K562 (cell line): ENCODE data around the gene CYRIA. TPM values are rescaled to one million over a fixed set of nuclear protein-coding genes. Genes with fewer than 3 reads are reported as not detected.
A peak's percentile ranks its signal among the peaks of the same experiment; 100 is the strongest.

Experiments
- ATAC-seq: fragments of 200-7000 bp; cut with Tn5 transposase; 3 replicates; pipeline ENCODE4 v1.9.1; 2020; ENCODE audit warnings: moderate library complexity
- BruUV-seq: library from RNA; stranded (reverse); fragments of 400-500 nt; replicated peaks from 2 replicates; lab custom pipeline; 2021; lab: Mats Ljungman, UMichigan
- CTCF ChIA-PET: fragments of 300-600 bp; formaldehyde crosslinking; extraction: SDS; loops from one replicate; lab custom pipeline; 2021; ENCODE audit warnings: low intra/inter-chr PET ratio; lab: Yijun Ruan, JAX
- POLR2A ChIA-PET: fragments of 300-600, 350-650 bp; sonication (Branson Sonifier 250); formaldehyde crosslinking; extraction: SDS; loops from one replicate; lab custom pipeline; 2021; ENCODE audit warnings: antibody characterized with exemption, inconsistent platforms; lab: Yijun Ruan, JAX
- DNase-seq, 4 experiments: peaks; one replicate each; pipeline versions ENCODE4 v3.0.0 to v3.0.0-alpha.2; 2011 to 2018; ENCODE audit warnings: low spot score in 3 of 4, mixed read lengths in 3 of 4; ENCODE audit errors: extremely low read depth in 1 of 4
- FAIRE-seq: peaks from 2 replicates; lab custom pipeline; 2011; peaks lifted over from hg19 to GRCh38; lab: Jason Lieb, UNC
- H2AFZ ChIP-seq: 2 replicates; pipeline ENCODE4 v1.6.0; 2011; ENCODE audit warnings: low read depth, low read length, control low read depth, inconsistent platforms
- H3K27ac ChIP-seq: fragments of 200-600 bp; 3 replicates; pipeline ENCODE4 v1.8.0; 2011; ENCODE audit warnings: low read depth, mild to moderate bottlenecking, control low read depth, inconsistent platforms, low read length, moderate library complexity, mixed read lengths; ENCODE audit errors: extremely low read depth
- H3K27me3 ChIP-seq, 2 experiments: fragments of 300-600 bp in 1 of 2; 2 replicates in 1 of 2; 3 replicates in 1 of 2; pipeline versions ENCODE4 v1.6.0 to v1.8.0; 2011; ENCODE audit warnings: inconsistent platforms in 2 of 2, low read length in 2 of 2, mild to moderate bottlenecking in 1 of 2, mixed read lengths in 1 of 2, moderate library complexity in 1 of 2; ENCODE audit not compliant: control insufficient read depth in 2 of 2, insufficient read depth in 2 of 2
- H3K36me3 ChIP-seq: fragments of 300-600 bp; 3 replicates; pipeline ENCODE4 v1.8.0; 2011; ENCODE audit warnings: mild to moderate bottlenecking, low read length, inconsistent platforms; ENCODE audit not compliant: control insufficient read depth, insufficient read depth
- H3K4me1 ChIP-seq, 2 experiments: fragments of 200-600 bp in 1 of 2; replicated peaks in 1 of 2; 2 replicates in 1 of 2; 3 replicates in 1 of 2; pipeline versions ENCODE4 v1.5.1 to v1.8.0; 2011; ENCODE audit warnings: inconsistent platforms in 2 of 2, low read length in 2 of 2, mild to moderate bottlenecking in 1 of 2, mixed read lengths in 1 of 2, moderate library complexity in 1 of 2; ENCODE audit not compliant: control insufficient read depth in 2 of 2, insufficient read depth in 2 of 2
- H3K4me2 ChIP-seq: 2 replicates; pipeline ENCODE4 v1.6.1; 2011; ENCODE audit warnings: low read length, control low read depth, inconsistent platforms, mixed read lengths; ENCODE audit not compliant: insufficient read depth
- H3K4me3 ChIP-seq: fragments of 200-600 bp; sonication (generic), shearing (Covaris generic); 2 replicates; pipeline ENCODE4 v1.5.1; 2016; ENCODE audit warnings: control low read depth, inconsistent platforms
- H3K79me2 ChIP-seq: fragments of 200-600 bp; 3 replicates; pipeline ENCODE4 v1.8.0; 2011; ENCODE audit warnings: low read length, inconsistent platforms; ENCODE audit not compliant: control insufficient read depth, insufficient read depth
- H3K9ac ChIP-seq, 2 experiments: 2 replicates each; pipeline versions ENCODE4 v1.6.0 to v1.6.1; 2011; ENCODE audit warnings: low read depth in 2 of 2, low read length in 2 of 2, control low read depth in 1 of 2, inconsistent platforms in 1 of 2, mild to moderate bottlenecking in 1 of 2, mixed read lengths in 1 of 2; ENCODE audit not compliant: insufficient read depth in 1 of 2
- H3K9me1 ChIP-seq: one replicate; pipeline ENCODE4 v1.6.0; 2011; ENCODE audit warnings: inconsistent platforms, mild to moderate bottlenecking, low read length, moderate library complexity; ENCODE audit not compliant: control insufficient read depth, insufficient read depth
- H3K9me3 ChIP-seq: replicated peaks from 2 replicates; pipeline ENCODE4 v1.5.1; 2011; ENCODE audit warnings: low read depth, low read length, inconsistent platforms; ENCODE audit not compliant: control insufficient read depth, insufficient read depth
- H4K20me1 ChIP-seq: replicated peaks from 2 replicates; pipeline ENCODE4 v1.6.1; 2011; ENCODE audit warnings: low read length, inconsistent platforms, mixed read lengths; ENCODE audit not compliant: control insufficient read depth, insufficient read depth
- KDM2B ChIP-seq: fragments of 250-450 bp; sonication (Bioruptor Pico); IDR thresholded peaks from 2 replicates; pipeline ENCODE4 v1.8.0; 2021; ENCODE audit warnings: mild to moderate bottlenecking, moderate library complexity
- NCOA1 ChIP-seq: fragments of 450-650 bp; IDR thresholded peaks from 2 replicates; pipeline ENCODE4 v1.6.1; 2016; ENCODE audit warnings: low read depth
- RAD21 ChIP-seq, 2 experiments: fragments of 250-450 bp in 1 of 2; fragments of 450-650 bp in 1 of 2; sonication (Bioruptor Pico) in 1 of 2; formaldehyde crosslinking in 1 of 2; IDR thresholded peaks in 1 of 2; conservative IDR thresholded peaks in 1 of 2; 2 replicates each; pipeline versions ENCODE4 v1.4.0 to v1.8.0; 2020 to 2022; ENCODE audit warnings: mild to moderate bottlenecking in 2 of 2, moderate library complexity in 1 of 2
- STAT5A ChIP-seq: IDR thresholded peaks from 2 replicates; pipeline ENCODE4 v1.6.1; 2012; ENCODE audit warnings: low read length, inconsistent platforms, borderline replicate concordance
- ZBTB9 ChIP-seq: fragments of 450-650 bp; formaldehyde crosslinking; IDR thresholded peaks from 2 replicates; pipeline ENCODE4 v1.4.0; 2020; ENCODE audit warnings: mild to moderate bottlenecking, moderate library complexity
- ZNF217 ChIP-seq: sonication (generic); formaldehyde crosslinking; IDR thresholded peaks from 2 replicates; pipeline ENCODE4 v1.8.0; 2022; ENCODE audit warnings: mild to moderate bottlenecking, missing genetic modification reagents
- WGBS: fragments of 100-300 bp; shearing (Covaris generic); methylation state at CpG from one replicate; pipeline ENCODE4 v1.1.6; 2016; ENCODE audit warnings: low coverage, mixed read lengths; ENCODE audit not compliant: insufficient coverage; ENCODE audit errors: missing lambda C conversion rate; 5-methylcytosine and 5-hydroxymethylcytosine counted together
- in situ Hi-C: fragments of 300-500 bp; cut with MboI; formaldehyde crosslinking; loops from 4 replicates; pipeline ENCODE4 v1.15.0; 2018; ENCODE audit warnings: inconsistent platforms, mixed read lengths
- intact Hi-C: fragments of 100-400 bp; cut with micrococcal nuclease; formaldehyde crosslinking; loops from 2 replicates; pipeline ENCODE4 v1.14.2; 2022
- polyA plus RNA-seq, 8 experiments: library from polyadenylated mRNA; depleted of rRNA in 4 of 8; stranded (reverse) in 5 of 8; unstranded in 3 of 8; fragments of >200 nt; fragmentation: Nextera tagmentation in 2 of 8; fragmentation: Illumina TruSeq in 1 of 8; extraction: Ambion mirVana in 2 of 8; extraction: Trizol in 1 of 8; gene quantifications; 2 replicates each; pipeline versions ENCODE4 v1.2.1 to v1.2.3, GENCODE V29; 2011 to 2014; ENCODE audit warnings: inconsistent platforms in 1 of 8, missing spikeins in 1 of 8
- total RNA-seq, 7 experiments: library from RNA; depleted of rRNA in 6 of 7; stranded (reverse); fragments of >200 nt in 6 of 7; fragmentation: Illumina TruSeq in 2 of 7; extraction: Trizol in 2 of 7; gene quantifications; 2 replicates each; pipeline versions ENCODE4 v1.2.1 to v1.2.3, GENCODE V29; 2011 to 2021; ENCODE audit warnings: low replicate concordance in 1 of 7
- TF ChIP-seq, protein P1 (sequence below): fragments of 450-650 bp; formaldehyde crosslinking; IDR thresholded peaks from 2 replicates; pipeline ENCODE4 v1.4.0; 2022; ENCODE audit warnings: missing genetic modification characterization
- TF ChIP-seq, protein P2 (sequence below): IDR thresholded peaks from 2 replicates; pipeline ENCODE4 v1.6.1; 2011; ENCODE audit not compliant: insufficient read length; ENCODE audit errors: extremely low read depth
- TF ChIP-seq, protein P3 (sequence below): fragments of 450-650 bp; formaldehyde crosslinking; IDR thresholded peaks from 2 replicates; pipeline ENCODE4 v1.4.0; 2020; ENCODE audit warnings: mild to moderate bottlenecking, mixed read lengths

Gene CYRIA
- total and polyA plus RNA-seq, 9 of the 15 experiments (the other 6 are each of a cell fraction or from before 2014, with no cell fraction given) = 0.84 to 5.6 (median 3.0) TPM

- no peaks in the 10 kb centered on the region for H3K79me2 ChIP-seq
- H4K20me1 ChIP-seq = no peaks in the 10 kb centered on the region
- in situ Hi-C loops (no loop called here), intact Hi-C loops (loop anchor here (10.0 kb wide), 1 partner anchor 486 kb away; no protein-coding TSS in a partner anchor)
- FAIRE-seq (peak; percentile 26), DNase-seq (no peak), ATAC-seq (no peak)
- H2AFZ ChIP-seq = peak overlapping the region; percentile 14; the same call in 1 of the 2 replicates
- ChIA-PET CTCF (no interaction called here), POLR2A (interaction anchor here (1.0 kb wide), 1 partner anchor 11 kb away, joined by 3 read pairs; no protein-coding TSS in a partner anchor)
- H3K27me3 ChIP-seq = no peaks in the 10 kb centered on the region
- H3K9me3 ChIP-seq = no peaks in the 10 kb centered on the region
- BruUV-seq = no TSS peak
- peaks cover 15 to 53% of the 10 kb centered on the region in 2 experiments for H3K4me1 ChIP-seq
- no peak overlapping the region for H3K4me2 ChIP-seq
- H3K9me1 ChIP-seq = no peaks in the 10 kb centered on the region
- no peak overlapping the region for H3K27ac ChIP-seq
- WGBS = 65% methylated on average over 8 of the region's 8 CpGs
- TF ChIP-seq ZBTB9 (CRISPR knock-in tag) (no peak), STAT5A (no peak), ZNF217 (CRISPR knock-in tag) (no peak), KDM2B (CRISPR knock-in tag) (no peak), NCOA1 (no peak), RAD21 (CRISPR knock-in tag; conservative IDR thresholded peaks at IDR 0.05 in 1 of 2, IDR thresholded peaks at IDR 0.05 in 1 of 2) (peak in 1 of 2 experiments; percentile 18; a peak in 2 of 4 replicates)
- TF ChIP-seq, protein P1, sequence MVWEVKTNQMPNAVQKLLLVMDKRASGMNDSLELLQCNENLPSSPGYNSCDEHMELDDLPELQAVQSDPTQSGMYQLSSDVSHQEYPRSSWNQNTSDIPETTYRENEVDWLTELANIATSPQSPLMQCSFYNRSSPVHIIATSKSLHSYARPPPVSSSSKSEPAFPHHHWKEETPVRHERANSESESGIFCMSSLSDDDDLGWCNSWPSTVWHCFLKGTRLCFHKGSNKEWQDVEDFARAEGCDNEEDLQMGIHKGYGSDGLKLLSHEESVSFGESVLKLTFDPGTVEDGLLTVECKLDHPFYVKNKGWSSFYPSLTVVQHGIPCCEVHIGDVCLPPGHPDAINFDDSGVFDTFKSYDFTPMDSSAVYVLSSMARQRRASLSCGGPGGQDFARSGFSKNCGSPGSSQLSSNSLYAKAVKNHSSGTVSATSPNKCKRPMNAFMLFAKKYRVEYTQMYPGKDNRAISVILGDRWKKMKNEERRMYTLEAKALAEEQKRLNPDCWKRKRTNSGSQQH (CRISPR knock-in tag) = no peak
- TF ChIP-seq, protein P2, sequence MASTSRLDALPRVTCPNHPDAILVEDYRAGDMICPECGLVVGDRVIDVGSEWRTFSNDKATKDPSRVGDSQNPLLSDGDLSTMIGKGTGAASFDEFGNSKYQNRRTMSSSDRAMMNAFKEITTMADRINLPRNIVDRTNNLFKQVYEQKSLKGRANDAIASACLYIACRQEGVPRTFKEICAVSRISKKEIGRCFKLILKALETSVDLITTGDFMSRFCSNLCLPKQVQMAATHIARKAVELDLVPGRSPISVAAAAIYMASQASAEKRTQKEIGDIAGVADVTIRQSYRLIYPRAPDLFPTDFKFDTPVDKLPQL = no peak
- TF ChIP-seq, protein P3, sequence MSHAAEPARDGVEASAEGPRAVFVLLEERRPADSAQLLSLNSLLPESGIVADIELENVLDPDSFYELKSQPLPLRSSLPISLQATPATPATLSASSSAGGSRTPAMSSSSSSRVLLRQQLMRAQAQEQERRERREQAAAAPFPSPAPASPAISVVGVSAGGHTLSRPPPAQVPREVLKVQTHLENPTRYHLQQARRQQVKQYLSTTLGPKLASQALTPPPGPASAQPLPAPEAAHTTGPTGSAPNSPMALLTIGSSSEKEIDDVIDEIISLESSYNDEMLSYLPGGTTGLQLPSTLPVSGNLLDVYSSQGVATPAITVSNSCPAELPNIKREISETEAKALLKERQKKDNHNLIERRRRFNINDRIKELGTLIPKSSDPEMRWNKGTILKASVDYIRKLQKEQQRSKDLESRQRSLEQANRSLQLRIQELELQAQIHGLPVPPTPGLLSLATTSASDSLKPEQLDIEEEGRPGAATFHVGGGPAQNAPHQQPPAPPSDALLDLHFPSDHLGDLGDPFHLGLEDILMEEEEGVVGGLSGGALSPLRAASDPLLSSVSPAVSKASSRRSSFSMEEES (CRISPR knock-in tag) = no peak
- no peaks in the 10 kb centered on the region for H3K36me3 ChIP-seq
- H3K9ac ChIP-seq = no peak overlapping the region
- no peak overlapping the region for H3K4me3 ChIP-seq
Observed at GRCh38 chr2:16638946-16639345, 26.7 kb downstream of the CYRIA start.
